ENCODE results near the gene NISCH. TPM values are rescaled to one million over a fixed set of nuclear protein-coding genes. Genes with fewer than 3 reads are reported as not detected.
A peak's percentile ranks its signal among the peaks of the same experiment; 100 is the strongest.

NISCH gene
- total RNA-seq, 2 donors from 2014 or later, result 95.9 to 124 TPM

DNA sequence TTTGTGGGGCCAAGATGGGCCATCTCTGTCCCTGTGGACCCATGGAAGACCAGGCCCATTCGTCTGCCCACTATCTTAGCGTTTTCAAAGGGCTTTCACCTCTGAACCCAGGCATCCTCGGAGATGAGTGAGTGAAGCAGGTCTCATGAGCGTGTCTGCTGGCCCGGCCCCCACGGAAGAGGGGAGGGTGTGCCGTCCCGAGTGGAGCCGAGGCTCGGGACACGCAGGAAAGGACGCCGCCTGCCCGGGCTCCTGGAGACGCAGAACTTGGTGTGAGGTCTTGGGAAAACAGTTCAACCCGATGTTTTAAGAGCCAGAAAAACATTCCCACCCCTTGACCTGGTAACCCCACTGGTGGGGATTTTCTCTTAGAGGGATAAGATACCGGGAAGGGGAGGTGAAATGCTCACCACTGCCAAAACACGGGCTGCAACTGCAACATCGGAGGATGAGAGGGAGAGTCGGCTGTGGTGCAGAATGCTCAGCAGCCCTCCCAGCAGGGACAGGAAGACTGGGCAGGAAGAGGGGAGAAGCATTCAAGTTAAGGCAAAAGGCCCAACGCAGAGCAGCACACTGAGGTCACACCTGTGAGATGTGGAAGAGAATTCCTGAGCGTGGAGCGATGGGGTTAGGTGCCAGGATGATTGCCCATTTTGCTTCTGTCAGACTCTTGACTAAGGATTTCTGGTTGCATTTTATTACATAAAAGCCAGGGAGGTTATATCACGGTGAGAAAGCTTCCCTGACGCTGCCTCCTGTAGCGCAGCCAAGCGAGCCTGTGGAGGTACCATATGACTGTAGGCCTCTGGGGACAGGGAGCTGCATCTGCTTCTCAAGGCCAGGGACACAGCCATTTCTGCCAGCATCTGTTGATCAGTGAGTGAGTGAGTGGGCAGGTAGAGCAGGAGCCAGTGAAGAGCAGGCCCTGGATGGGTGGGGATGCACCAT lies 25.6 kb downstream of the NISCH start:
- H3K27ac ChIP-seq, result no peak overlapping the region
- TF ChIP-seq CTCF (IDR thresholded peaks at IDR 0.05), result no peak
- no peak for ATAC-seq (ENCODE audit: insufficient number of reproducible peaks, low FRiP score, low read depth)
- no peaks in the 10 kb centered on the region for H3K27me3 ChIP-seq (replicated peaks; ENCODE audit: insufficient read depth)
- DNase-seq (ENCODE audit: low spot score), result no peak
- H3K9me3 ChIP-seq, result no peaks in the 10 kb centered on the region
- H3K4me1 ChIP-seq (ENCODE audit: control insufficient read depth in 1 of 2, low read depth in 2 of 2), result peaks cover 8 to 27% of the 10 kb centered on the region in 2 donors
- H3K36me3 ChIP-seq, result peaks cover 69% of the 10 kb centered on the region
- H3K4me3 ChIP-seq, result no peak overlapping the region

- ATAC-seq (ENCODE audit: insufficient number of reproducible peaks, low FRiP score, low read depth), result no peak
- H3K27ac ChIP-seq, result no peak overlapping the region
Observed at GRCh38 chr3:52481819-52482521, 26.6 kb downstream of the NISCH start.

DNA sequence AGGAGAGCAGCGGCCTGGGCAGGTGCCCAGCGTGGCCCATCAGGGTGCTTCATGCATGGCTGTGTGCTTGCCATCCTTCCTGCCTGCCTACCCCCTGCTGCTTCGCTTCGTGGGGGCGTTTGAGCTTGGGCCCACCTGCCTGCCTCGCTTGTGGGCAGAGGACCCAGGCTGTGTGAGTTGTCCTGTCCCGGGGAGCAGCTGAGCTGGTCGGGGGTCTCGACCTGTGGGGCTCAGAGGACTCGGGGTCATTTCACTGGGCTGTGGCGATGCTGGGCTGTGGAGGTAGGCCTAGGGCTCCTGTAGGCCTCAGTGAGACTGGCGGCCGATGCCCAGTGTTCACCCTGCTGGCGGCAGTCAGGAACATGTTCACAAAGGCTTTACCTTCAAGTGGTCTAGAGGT lies 27.7 kb downstream of the NISCH start:
- peak overlapping the region; percentile 21 to 34 for H3K27ac ChIP-seq
- H3K4me1 ChIP-seq (ENCODE audit: control insufficient read depth in 1 of 2, low read depth in 2 of 2), result peaks cover 8 to 27% of the 10 kb centered on the region in 2 donors
- peaks cover 69% of the 10 kb centered on the region for H3K36me3 ChIP-seq
- no peak for TF ChIP-seq CTCF (IDR thresholded peaks at IDR 0.05)
- H3K4me3 ChIP-seq, result no peak overlapping the region
- H3K27me3 ChIP-seq (replicated peaks; ENCODE audit: insufficient read depth), result no peaks in the 10 kb centered on the region
- DNase-seq (ENCODE audit: low spot score) (no peak), ATAC-seq (ENCODE audit: insufficient number of reproducible peaks, low FRiP score, low read depth) (no peak)
- H3K9me3 ChIP-seq, result no peaks in the 10 kb centered on the region

More at GRCh38 chr3:52481819-52482521, 26.6 kb downstream of the NISCH start:
- no peaks in the 10 kb centered on the region for H3K27me3 ChIP-seq (replicated peaks; ENCODE audit: insufficient read depth)
- peak; percentile 34 for TF ChIP-seq CTCF (IDR thresholded peaks at IDR 0.05)
- peaks cover 68% of the 10 kb centered on the region for H3K36me3 ChIP-seq
- H3K9me3 ChIP-seq, result no peaks in the 10 kb centered on the region
- peaks cover 8 to 27% of the 10 kb centered on the region in 2 donors for H3K4me1 ChIP-seq (ENCODE audit: control insufficient read depth in 1 of 2, low read depth in 2 of 2)
- no peak overlapping the region for H3K4me3 ChIP-seq
- no peak for DNase-seq (ENCODE audit: low spot score)

DNA sequence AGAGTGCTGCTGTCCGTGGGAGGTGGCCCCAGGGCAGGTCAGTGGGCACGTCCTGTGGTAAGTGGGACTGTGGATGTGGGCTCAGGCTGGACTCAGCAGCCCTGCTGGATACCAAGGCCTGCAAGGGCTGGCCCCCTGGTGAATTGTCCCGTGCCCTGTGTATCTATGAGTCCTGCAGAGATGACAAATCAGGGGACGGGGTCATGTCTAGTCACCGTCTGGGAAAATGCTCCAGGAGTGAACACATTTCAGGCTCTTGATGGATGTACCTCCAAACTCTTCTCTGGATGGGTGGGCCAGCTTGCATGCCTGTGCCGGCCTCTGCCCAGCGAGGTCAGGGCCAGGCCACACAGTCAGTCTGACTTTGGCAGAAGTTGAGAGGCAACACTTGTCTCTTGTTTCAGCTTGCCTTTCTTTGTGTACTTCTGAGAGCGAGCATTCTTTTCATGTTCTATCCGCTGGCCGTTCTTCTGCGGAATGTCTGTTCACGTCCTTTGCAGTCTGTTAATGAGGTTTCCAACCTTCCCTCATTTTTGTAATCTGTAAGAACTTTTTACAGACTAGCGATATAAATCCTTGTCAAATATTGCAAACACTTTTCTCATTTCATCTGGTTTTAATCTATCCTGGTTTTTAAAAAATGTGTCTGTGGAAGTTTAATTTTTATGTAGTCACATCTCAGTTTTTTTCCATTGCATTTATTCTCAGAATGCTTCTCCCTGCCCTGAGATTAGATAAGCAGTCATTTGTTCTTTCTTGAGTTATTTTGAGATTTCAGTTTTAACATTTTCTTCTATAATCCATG lies 28.4 kb downstream of the NISCH start:
- no peaks in the 10 kb centered on the region for H3K27me3 ChIP-seq (replicated peaks; ENCODE audit: insufficient read depth)
- H3K4me1 ChIP-seq (ENCODE audit: control insufficient read depth in 1 of 2, low read depth in 2 of 2), result peaks cover 8 to 27% of the 10 kb centered on the region in 2 donors
- no peak for TF ChIP-seq CTCF (IDR thresholded peaks at IDR 0.05)
- H3K9me3 ChIP-seq, result no peaks in the 10 kb centered on the region
- peak overlapping the region; percentile 21 to 34 for H3K27ac ChIP-seq
- no peak for DNase-seq (ENCODE audit: low spot score)
- no peak overlapping the region for H3K4me3 ChIP-seq
- H3K36me3 ChIP-seq, result peaks cover 69% of the 10 kb centered on the region
- no peak for ATAC-seq (ENCODE audit: insufficient number of reproducible peaks, low FRiP score, low read depth)
